ENCODE data around the gene FERMT2.

DNA sequence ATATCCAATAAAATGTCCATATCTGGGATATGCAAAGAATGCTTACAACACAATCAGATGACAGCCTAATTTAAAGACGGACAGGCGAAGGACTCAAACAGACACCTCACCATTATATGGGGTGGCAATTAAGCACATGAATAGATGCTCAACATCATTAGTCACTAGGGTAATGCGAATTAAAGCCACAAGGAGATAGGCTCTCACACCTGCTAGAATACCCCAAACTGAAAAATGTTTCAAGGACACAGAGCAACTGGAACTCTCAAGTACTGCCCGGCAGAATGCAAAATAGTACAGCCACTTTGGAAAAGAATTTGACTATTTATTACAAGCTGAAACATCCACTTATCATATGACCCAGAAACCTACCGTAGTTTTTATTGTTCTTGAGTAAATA, 42.9 kb downstream of the FERMT2 start:
- TF ChIP-seq CTCF (conservative IDR thresholded peaks at IDR 0.05; ENCODE audit: low read length) (no peak), EZH2phosphoT487 (IDR thresholded peaks at IDR 0.05; ENCODE audit: borderline replicate concordance) (no peak)
